Fibroblast of mammary gland (primary cell): Measurements from ENCODE around the gene GPR45.
A peak's percentile ranks its signal among the peaks of the same experiment; 100 is the strongest.

Experiments
- DNase-seq: peaks from one replicate; pipeline ENCODE4 v3.0.0-alpha.2; 2010; ENCODE audit warnings: low read depth
- H3K4me3 ChIP-seq: 2 replicates; pipeline ENCODE4 v1.5.1; 2011; ENCODE audit warnings: low read depth, mild to moderate bottlenecking, low read length, moderate library complexity; ENCODE audit not compliant: control insufficient read depth
- CTCF ChIP-seq: conservative IDR thresholded peaks from 2 replicates; pipeline ENCODE4 v1.5.1; 2011; ENCODE audit warnings: low read depth, low read length, inconsistent platforms; ENCODE audit not compliant: control insufficient read depth, insufficient read depth

The GPR45 gene

DNA sequence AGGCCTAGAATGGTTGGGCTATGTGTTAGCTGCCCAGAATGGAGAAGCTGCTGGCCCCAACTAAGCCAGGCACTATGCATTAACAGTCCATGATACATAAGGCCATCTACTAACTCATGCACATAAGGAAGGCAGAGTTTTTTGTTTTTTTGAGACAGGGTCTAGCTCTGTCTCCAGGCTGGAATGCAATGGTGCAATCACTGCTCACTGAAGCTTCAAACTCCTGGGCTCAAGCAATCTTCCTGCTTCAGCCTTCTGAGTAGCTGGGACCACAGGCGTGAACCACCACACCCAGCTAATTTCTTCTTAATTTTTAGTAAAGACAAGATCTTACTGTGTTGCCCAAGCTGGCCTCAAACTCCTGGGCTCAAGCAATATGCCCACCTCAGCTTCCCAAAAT is 37.6 kb downstream of the GPR45 start:
- no peak overlapping the region for H3K4me3 ChIP-seq
- no peak for TF ChIP-seq CTCF
- no peak for DNase-seq

DNA sequence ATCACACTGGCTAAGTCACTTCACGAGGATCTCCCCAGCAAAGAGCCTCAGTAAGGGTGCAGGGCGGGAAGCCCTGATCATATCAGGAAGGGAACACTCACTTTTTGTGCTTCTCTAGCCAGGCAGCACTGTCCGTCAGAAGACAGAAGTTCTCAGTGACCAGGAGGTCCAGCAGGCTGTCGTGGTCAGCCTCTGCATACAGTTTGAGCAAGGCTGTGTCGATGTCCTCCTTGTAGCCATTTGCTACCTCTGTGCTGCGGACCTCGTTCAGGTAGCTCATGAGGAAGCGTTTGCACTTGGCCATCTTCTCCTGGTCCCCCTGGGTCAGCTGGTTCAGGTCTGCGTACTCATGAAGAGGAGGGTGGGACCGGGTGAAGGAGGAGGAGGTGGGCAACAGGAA is 38.7 kb downstream of the GPR45 start:
- no peak for TF ChIP-seq CTCF
- H3K4me3 ChIP-seq, result no peak overlapping the region
- DNase-seq, result no peak

- no peak for TF ChIP-seq CTCF
- no peak for DNase-seq
These were observed 42.0 kb downstream of the GPR45 start for GRCh38 chr2:105283532-105283931.

GRCh38 chr2:105287692-105288091 is 46.1 kb downstream of the GPR45 start:
- H3K4me3 ChIP-seq, result no peak overlapping the region
- peak; percentile 58 for DNase-seq
- TF ChIP-seq CTCF, result peak; percentile 58

More at GRCh38 chr2:105283532-105283931, 42.0 kb downstream of the GPR45 start:
- H3K4me3 ChIP-seq, result no peak overlapping the region

GRCh38 chr2:105288133-105288532 is 46.6 kb downstream of the GPR45 start:
- no peak for TF ChIP-seq CTCF
- DNase-seq, result no peak
- H3K4me3 ChIP-seq, result no peak overlapping the region

GRCh38 chr2:105290981-105291660 is 49.6 kb downstream of the GPR45 start:
- no peak for TF ChIP-seq CTCF
- DNase-seq, result no peak

DNA sequence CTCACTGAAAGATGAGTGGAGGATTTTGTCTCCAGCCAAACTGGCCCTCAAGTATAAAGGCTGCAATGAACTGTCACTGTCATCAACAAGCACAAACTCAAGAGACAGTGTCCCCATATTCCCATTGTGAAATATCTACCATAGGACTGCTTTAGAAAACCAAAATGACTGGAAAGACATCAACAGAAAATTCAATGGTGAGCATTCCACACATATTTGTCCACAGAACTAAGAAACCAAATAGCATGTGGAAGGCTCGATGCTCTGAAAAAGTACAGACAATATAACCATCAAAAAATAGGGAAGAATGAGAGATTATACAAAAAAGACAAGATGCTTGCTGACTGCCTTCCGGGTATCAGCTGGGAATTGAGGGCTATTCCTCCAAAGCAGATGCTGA is 50.4 kb downstream of the GPR45 start:
- no peak for DNase-seq
- H3K4me3 ChIP-seq, result no peak overlapping the region
- TF ChIP-seq CTCF, result no peak

More at GRCh38 chr2:105290981-105291660, 49.6 kb downstream of the GPR45 start:
- H3K4me3 ChIP-seq, result no peak overlapping the region
